ENCODE results near the gene NMU.

GRCh38 chr4:55675196-55675793, 39.2 kb upstream of the NMU start:
- TF ChIP-seq, protein P1, sequence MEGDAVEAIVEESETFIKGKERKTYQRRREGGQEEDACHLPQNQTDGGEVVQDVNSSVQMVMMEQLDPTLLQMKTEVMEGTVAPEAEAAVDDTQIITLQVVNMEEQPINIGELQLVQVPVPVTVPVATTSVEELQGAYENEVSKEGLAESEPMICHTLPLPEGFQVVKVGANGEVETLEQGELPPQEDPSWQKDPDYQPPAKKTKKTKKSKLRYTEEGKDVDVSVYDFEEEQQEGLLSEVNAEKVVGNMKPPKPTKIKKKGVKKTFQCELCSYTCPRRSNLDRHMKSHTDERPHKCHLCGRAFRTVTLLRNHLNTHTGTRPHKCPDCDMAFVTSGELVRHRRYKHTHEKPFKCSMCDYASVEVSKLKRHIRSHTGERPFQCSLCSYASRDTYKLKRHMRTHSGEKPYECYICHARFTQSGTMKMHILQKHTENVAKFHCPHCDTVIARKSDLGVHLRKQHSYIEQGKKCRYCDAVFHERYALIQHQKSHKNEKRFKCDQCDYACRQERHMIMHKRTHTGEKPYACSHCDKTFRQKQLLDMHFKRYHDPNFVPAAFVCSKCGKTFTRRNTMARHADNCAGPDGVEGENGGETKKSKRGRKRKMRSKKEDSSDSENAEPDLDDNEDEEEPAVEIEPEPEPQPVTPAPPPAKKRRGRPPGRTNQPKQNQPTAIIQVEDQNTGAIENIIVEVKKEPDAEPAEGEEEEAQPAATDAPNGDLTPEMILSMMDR (IDR thresholded peaks at IDR 0.05; ENCODE audit: low read depth, low read length, poor library complexity, severe bottlenecking), result no peak
- TF ChIP-seq EZH2phosphoT487 (IDR thresholded peaks at IDR 0.05; ENCODE audit: borderline replicate concordance, low read length), result no peak

Measured in DOHH2 (cell line).